Fibroblast of villous mesenchyme (primary cell): ENCODE measurements around the gene F2RL3. TPM values are rescaled to one million over a fixed set of nuclear protein-coding genes. Genes with fewer than 3 reads are reported as not detected.

ENCODE experiments used
- DNase-seq: peaks from one replicate; pipeline ENCODE4 v3.0.0-alpha.2; 2010; ENCODE audit warnings: low read depth
- H3K4me3 ChIP-seq: 2 replicates; pipeline ENCODE4 v1.5.1; 2011; ENCODE audit warnings: low read depth, mild to moderate bottlenecking, low read length
- CTCF ChIP-seq: IDR thresholded peaks from 2 replicates; pipeline ENCODE4 v1.5.1; 2012; ENCODE audit warnings: low read depth, mild to moderate bottlenecking, low read length; ENCODE audit not compliant: insufficient read depth
- total RNA-seq: library from RNA; depleted of rRNA; stranded (reverse); fragments of >200 nt; gene quantifications from 2 replicates; pipeline ENCODE4 v1.2.3, GENCODE V29; 2012

The F2RL3 gene
- total RNA-seq, 1 donor = 0.43 TPM

DNA sequence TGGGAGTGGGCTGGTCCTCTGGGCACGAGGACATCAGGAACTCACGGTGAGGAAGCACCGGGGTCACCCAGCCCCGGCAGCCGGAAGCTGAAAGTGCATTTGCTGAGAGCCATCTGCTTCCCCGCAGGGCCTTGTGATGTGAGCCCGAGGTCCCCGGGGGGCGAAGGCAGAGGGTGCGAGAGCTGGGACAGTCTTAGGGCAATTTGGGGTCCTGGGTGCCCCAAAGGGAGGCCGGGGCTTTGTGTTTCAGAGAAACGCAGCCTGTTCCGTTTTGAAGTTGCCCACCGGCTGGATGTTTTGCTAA, 4.8 kb downstream of the F2RL3 start:
- DNase-seq = no peak
- no peak overlapping the region for H3K4me3 ChIP-seq
- TF ChIP-seq CTCF = no peak

- no peak for DNase-seq
- TF ChIP-seq CTCF = no peak
- H3K4me3 ChIP-seq = no peak overlapping the region
Measured at GRCh38 chr19:16894080-16894479, 5.3 kb downstream of the F2RL3 start.

DNA sequence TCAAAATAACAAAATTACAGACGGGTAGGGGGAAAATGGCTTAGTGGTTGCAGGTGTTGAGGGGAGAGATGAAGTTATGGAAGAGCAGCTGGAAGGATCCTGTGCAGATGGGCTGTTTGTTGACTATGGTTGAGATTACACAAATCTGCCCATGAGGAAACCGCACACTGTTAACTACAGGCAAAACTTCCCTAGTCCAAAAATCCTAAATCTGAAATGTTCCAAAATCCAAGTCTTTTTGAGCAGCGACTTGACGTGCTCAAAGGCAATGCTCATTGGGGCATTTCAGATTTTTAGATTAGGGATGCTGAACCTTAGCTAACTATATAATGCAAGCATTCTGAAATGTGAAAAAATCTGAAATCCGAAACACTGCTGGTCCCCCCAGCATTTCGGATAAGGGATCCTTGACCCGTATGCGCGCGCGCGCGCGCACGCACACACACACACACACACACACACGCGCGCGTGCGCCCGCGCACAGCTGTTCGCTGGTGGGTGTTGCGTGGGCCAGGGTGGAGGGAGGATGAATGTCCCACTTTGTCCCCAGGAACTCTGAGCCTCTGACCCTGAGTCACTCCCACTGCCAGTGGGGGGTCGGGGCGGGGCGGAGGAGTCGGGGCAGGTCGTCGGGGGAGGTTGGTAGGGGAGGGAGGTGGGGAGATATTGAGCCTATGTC, 6.8 kb downstream of the F2RL3 start:
- no peak for TF ChIP-seq CTCF
- DNase-seq = peak; percentile 11
- peak overlapping the region; percentile 67 for H3K4me3 ChIP-seq

- no peak for DNase-seq
- no peak for TF ChIP-seq CTCF
Measured at GRCh38 chr19:16896146-16897028, 7.6 kb downstream of the F2RL3 start.

DNA sequence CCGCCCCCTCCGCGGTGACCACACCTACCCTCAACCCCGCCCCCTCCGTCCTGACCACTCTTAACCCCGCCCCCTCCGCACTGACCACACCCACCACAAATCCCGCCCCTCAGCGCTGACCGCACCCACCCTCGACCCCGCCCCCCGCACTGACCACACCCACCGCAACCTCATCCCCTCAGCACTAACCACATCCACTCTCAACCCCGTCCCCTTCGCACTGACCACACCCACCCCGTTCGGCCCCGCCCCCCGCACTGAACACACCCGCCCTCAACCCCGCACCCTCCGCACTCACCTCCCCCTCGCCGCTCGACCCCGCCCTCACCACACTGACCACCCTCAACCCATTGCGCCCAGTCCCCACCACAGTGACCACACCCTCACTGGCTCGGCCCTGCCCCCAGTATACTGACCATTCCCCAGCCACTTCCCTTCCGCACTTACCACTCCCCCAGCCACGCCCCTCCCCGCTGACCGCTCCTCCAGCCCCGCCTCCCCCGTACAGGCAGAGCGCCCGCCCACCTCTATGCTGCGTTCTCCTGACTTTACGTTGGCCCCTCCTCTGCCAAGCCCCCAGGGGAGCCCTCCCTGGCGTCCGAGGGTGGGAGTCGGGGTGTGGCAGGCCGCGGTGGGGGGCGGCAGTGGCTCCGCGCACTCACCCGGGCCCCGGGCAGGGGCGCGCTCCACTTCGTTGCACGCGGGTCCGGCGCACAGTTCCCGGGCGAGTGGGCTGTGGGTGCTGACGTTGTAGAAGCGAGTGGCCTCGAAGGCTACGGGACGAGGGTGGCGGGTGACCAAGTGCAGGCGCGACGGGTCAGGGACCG, 8.4 kb downstream of the F2RL3 start:
- H3K4me3 ChIP-seq = peak overlapping the region; percentile 66
- no peak for TF ChIP-seq CTCF
- peak; percentile 98 for DNase-seq

More at GRCh38 chr19:16896146-16897028, 7.6 kb downstream of the F2RL3 start:
- peak overlapping the region; percentile 67 for H3K4me3 ChIP-seq

- H3K4me3 ChIP-seq = peak overlapping the region; percentile 66
- DNase-seq = peak; percentile 50
- no peak for TF ChIP-seq CTCF
Measured at GRCh38 chr19:16897856-16898161, 9.0 kb downstream of the F2RL3 start.
